ENCODE measurements around the gene DNAJC7. TPM values are rescaled to one million over a fixed set of nuclear protein-coding genes. Genes with fewer than 3 reads are reported as not detected.

DNAJC7 gene
- total RNA-seq, 1 donor from 2014 or later = 82.0 TPM

DNA sequence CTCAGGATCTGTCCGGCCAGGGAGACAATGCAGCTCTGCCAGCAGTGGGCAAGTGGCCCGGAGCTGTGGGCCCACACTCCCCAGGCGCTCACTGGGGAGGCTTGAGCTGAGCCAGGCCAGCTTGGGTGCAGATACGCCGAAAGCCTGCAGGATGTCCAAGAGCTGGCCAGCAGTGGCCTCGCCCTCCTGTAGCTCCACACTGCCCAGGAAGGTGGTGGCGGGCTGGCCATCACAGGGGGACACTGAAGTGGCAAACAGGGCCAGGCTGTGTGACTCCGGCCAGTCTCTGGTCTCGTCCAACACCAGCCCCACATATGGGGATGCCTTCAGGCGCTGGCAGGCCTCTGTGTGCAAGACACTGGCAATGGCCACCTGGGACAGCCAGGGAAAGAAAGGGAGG lies 23.6 kb upstream of the DNAJC7 start:
- Histone ChIP-seq H3K4me3 (no peak overlapping the region), H3K4me1 (no peaks in the 10 kb centered on the region), H3K27ac (no peak overlapping the region), H3K9me3 (no peaks in the 10 kb centered on the region), H3K36me3 (no peaks in the 10 kb centered on the region), H3K27me3 (ENCODE audit: low read depth) (peaks cover 11% of the 10 kb centered on the region)
- intact Hi-C loops (cut with DNase I) = no loop called here
- DNase-seq (no peak), ATAC-seq (peak in 1 of 2 donors; percentile 11)
- TF ChIP-seq, protein P1, sequence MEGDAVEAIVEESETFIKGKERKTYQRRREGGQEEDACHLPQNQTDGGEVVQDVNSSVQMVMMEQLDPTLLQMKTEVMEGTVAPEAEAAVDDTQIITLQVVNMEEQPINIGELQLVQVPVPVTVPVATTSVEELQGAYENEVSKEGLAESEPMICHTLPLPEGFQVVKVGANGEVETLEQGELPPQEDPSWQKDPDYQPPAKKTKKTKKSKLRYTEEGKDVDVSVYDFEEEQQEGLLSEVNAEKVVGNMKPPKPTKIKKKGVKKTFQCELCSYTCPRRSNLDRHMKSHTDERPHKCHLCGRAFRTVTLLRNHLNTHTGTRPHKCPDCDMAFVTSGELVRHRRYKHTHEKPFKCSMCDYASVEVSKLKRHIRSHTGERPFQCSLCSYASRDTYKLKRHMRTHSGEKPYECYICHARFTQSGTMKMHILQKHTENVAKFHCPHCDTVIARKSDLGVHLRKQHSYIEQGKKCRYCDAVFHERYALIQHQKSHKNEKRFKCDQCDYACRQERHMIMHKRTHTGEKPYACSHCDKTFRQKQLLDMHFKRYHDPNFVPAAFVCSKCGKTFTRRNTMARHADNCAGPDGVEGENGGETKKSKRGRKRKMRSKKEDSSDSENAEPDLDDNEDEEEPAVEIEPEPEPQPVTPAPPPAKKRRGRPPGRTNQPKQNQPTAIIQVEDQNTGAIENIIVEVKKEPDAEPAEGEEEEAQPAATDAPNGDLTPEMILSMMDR (IDR thresholded peaks at IDR 0.05) = no peak

DNA sequence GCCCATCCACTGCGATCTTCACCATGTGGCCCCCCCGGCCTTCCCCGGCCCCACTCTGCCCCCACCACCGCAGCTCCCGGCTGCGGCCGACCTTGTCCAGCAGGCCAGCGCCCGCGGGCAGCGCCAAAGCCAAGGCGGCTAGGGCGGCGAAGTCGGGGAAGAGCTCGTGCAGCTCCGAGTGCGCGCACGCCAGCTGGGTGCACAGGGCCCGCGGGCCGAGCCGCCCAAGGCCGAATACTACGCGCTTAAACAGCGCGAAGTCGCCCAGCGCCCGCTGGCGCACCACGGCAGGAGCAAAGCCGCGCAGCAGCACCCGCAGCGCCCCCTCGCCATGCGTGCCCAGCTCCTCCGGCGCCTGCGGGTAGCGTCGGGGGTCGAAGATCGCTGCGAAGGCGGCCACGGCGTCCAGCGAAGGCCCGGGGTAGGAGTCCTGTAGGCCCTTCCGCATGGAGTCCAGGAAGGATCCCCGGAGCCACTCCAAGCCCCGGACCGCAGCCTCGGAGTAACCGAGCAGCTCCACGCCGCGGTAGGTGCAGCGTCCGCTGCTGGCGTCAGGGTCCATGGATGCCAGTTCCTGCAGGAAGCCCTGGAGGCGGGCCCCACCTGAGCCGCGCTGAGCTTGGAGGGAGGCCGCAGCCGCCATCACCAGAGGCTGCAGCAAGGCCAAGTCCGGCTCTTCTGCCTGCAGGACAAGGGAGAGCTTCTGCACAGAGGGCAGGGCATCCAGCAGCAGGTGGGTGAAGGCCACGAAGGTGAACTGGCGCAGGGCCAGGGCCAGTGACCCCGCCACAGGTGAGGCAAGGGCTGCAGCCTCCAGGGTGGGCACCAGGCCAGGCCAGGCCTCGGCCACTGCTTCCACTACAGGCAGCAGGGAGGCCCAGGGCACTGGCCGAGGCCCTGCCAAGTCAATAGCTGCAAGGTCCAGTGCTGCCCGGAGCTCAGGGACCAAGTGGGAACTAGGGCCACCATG lies 22.8 kb upstream of the DNAJC7 start:
- no peak for DNase-seq
- peak; percentile 15 to 29 for ATAC-seq
- no peak overlapping the region for H3K4me3 ChIP-seq

DNA sequence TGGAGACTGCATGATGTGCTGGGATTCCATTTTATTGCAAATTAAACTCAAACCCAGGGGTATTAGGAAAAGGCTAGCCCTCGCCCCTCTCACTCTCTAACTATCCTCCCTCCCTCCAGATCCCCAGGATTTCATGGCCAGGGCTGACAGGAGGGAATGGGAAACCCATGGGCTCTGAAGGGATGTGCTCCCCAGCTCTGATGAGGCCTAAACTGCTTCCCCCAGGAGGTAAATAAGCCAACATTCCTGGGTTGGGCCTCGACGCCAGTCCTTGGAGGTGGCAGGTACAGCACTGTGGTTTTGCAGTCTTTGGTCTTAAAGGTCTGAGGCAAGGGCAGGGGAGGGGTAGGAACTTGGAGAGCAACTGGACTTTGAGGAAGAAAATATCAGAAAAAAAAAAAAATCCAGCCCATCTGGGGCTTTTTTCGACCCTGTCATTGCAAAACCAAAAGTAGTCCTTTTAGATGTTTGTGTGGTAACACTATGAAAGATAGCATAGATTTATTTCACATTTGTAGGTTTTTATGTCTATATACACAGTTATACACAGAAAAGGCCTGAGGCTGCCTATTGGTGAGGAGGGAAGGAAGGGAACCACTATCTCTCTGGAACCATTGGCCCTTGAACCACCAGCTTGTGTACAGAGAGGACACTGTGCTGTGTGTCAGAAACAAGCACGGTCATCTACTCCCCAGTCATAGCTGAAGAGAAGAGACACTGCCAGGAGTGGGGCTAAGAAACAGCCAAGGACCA lies 21.2 kb upstream of the DNAJC7 start:
- no peaks in the 10 kb centered on the region for H3K9me3 ChIP-seq
- ATAC-seq = no peak
- TF ChIP-seq, protein P1 (IDR thresholded peaks at IDR 0.05) = no peak
- no peaks in the 10 kb centered on the region for H3K4me1 ChIP-seq
- H3K36me3 ChIP-seq = no peaks in the 10 kb centered on the region
- H3K27me3 ChIP-seq (ENCODE audit: low read depth) = peaks cover 11% of the 10 kb centered on the region
- no peak overlapping the region for H3K27ac ChIP-seq
- no peak overlapping the region for H3K4me3 ChIP-seq
- intact Hi-C loops (cut with DNase I) = no loop called here
- no peak for DNase-seq

More for the DNA sequence above, 22.8 kb upstream of the DNAJC7 start:
- no peaks in the 10 kb centered on the region for H3K4me1 ChIP-seq
- no peaks in the 10 kb centered on the region for H3K9me3 ChIP-seq
- H3K36me3 ChIP-seq = no peaks in the 10 kb centered on the region
- peaks cover 11% of the 10 kb centered on the region for H3K27me3 ChIP-seq (ENCODE audit: low read depth)
- H3K27ac ChIP-seq = no peak overlapping the region
- TF ChIP-seq, protein P1 (IDR thresholded peaks at IDR 0.05) = no peak
- intact Hi-C loops (cut with DNase I) = no loop called here

DNA sequence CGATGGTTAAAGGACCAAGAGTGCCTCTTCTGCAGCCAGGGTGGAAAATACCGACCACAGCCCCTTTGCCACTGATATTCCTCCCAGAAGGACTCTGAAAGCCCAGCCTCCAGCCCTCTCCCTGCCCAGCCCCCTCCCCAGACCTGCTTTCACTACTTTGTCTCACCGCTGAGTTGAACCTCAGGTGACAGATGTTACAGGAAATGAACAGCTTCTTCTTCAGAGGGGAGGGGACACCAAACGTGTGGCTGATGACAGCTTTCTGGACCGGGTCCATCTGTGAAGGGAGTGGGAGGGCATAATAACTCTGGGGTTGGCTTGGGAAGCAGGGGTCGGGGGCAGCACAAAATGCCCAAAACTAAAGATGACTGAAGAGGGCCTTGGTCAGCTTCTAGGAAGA lies 16.8 kb upstream of the DNAJC7 start:
- intact Hi-C loops (cut with DNase I) = no loop called here
- DNase-seq (no peak), ATAC-seq (no peak)
- H3K4me3 ChIP-seq = no peak overlapping the region
- no peaks in the 10 kb centered on the region for H3K36me3 ChIP-seq
- no peak overlapping the region for H3K27ac ChIP-seq
- TF ChIP-seq, protein P1 (IDR thresholded peaks at IDR 0.05) = no peak
- no peaks in the 10 kb centered on the region for H3K27me3 ChIP-seq (ENCODE audit: low read depth)
- no peaks in the 10 kb centered on the region for H3K9me3 ChIP-seq
- no peaks in the 10 kb centered on the region for H3K4me1 ChIP-seq

DNA sequence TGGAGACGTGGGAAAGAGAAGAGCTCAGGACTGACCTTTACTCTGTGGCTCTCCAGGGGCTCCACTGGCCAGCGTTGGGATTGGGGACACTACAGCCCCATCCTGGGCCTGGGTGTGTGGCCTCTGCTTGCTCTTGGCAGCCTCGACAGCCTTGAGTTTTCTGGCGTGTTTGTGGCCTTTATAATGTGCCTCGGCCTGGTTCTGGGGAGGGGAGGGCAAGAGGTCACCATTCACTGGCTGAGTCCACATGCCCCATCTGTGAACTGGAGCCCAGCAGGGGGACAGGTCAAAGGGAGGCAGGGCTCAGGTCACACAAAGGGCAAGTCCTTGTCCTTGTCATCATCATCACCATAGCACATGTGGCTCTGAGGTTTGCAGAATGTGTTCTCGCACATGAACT lies 14.3 kb upstream of the DNAJC7 start:
- Histone ChIP-seq H3K4me3 (no peak overlapping the region), H3K27me3 (ENCODE audit: low read depth) (no peaks in the 10 kb centered on the region), H3K27ac (no peak overlapping the region), H3K36me3 (no peaks in the 10 kb centered on the region), H3K4me1 (no peaks in the 10 kb centered on the region), H3K9me3 (no peaks in the 10 kb centered on the region)
- intact Hi-C loops (cut with DNase I) = no loop called here
- DNase-seq (no peak), ATAC-seq (peak in 1 of 2 donors; percentile 16)
- TF ChIP-seq, protein P1 (IDR thresholded peaks at IDR 0.05) = no peak
